ENCODE results near the gene MBTPS1. TPM values are rescaled to one million over a fixed set of nuclear protein-coding genes. Genes with fewer than 3 reads are reported as not detected.
A peak's percentile ranks its signal among the peaks of the same experiment; 100 is the strongest.
"Not testable (repeated sequence)": the region's sequence is repeated elsewhere in the genome, so short reads cannot be mapped to it uniquely, and the experiment has no call there.

The MBTPS1 gene
- total RNA-seq, 4 donors from 2014 or later: 126 to 185 (median 166) TPM

- no peaks in the 10 kb centered on the region for H3K27me3 ChIP-seq
- H3K36me3 ChIP-seq: peaks cover 0 to 3% of the 10 kb centered on the region in 2 donors
- 10 to 15% methylated on average over 12 of the region's 12 CpGs for WGBS, 2 donors
- peaks cover 17 to 24% of the 10 kb centered on the region in 2 donors for H3K4me1 ChIP-seq
- H3K9me3 ChIP-seq: no peaks in the 10 kb centered on the region
- TF ChIP-seq CTCF (IDR thresholded peaks at IDR 0.05) (no peak), POLR2A (IDR thresholded peaks at IDR 0.05) (no peak)
- DNase-seq: peak in 1 of 2 donors; percentile 30
- intact Hi-C loops (cut with DNase I): no loop called here
- H3K27ac ChIP-seq: peak overlapping the region in 2 of 3 donors; percentile 66 to 92
- H3K4me3 ChIP-seq (replicated peaks in 1 of 3): peak overlapping the region; percentile 39 to 93 (median 81)
These were observed 727 bp upstream of the MBTPS1 start for GRCh38 chr16:84117494-84117843.

- Histone ChIP-seq H3K4me3 (replicated peaks in 1 of 3) (peak overlapping the region; percentile 81 to 93 (median 88)), H3K9me3 (no peaks in the 10 kb centered on the region), H3K27ac (peak overlapping the region; percentile 66 to 92 (median 68)), H3K4me1 (peaks cover 17 to 24% of the 10 kb centered on the region in 2 donors), H3K36me3 (no peaks in the 10 kb centered on the region), H3K27me3 (no peaks in the 10 kb centered on the region)
- DNase-seq: peak; percentile 54 to 58
- TF ChIP-seq CTCF (IDR thresholded peaks at IDR 0.05): peak in 3 of 6 experiments; percentile 17 to 60 (median 51)
- TF ChIP-seq POLR2A (IDR thresholded peaks at IDR 0.05): no peak
- WGBS, 2 donors: 2 to 5% methylated on average over 16 to 39 of the region's 57 CpGs
- intact Hi-C loops (cut with DNase I): no loop called here
These were observed 623 bp downstream of the MBTPS1 start for GRCh38 chr16:84115919-84116719.

GRCh38 chr16:84111949-84112348 is 4.8 kb downstream of the MBTPS1 start:
- intact Hi-C loops (cut with DNase I); H3K36me3 ChIP-seq; H3K4me3 ChIP-seq (replicated peaks in 1 of 3); H3K27me3 ChIP-seq; DNase-seq; H3K9me3 ChIP-seq; H3K27ac ChIP-seq: not testable (repeated sequence)
- H3K4me1 ChIP-seq: peaks cover 16 to 25% of the 10 kb centered on the region in 2 donors
- WGBS, 2 donors: 94% methylated on average over 3 of the region's 3 CpGs

- DNase-seq: no peak
- Histone ChIP-seq H3K36me3 (no peaks in the 10 kb centered on the region), H3K9me3 (no peaks in the 10 kb centered on the region), H3K4me3 (replicated peaks in 1 of 3) (no peak overlapping the region), H3K27me3 (no peaks in the 10 kb centered on the region), H3K4me1 (peaks cover 20 to 27% of the 10 kb centered on the region in 2 donors), H3K27ac (no peak overlapping the region)
- no peak for TF ChIP-seq POLR2A (IDR thresholded peaks at IDR 0.05)
- no peak for TF ChIP-seq CTCF (IDR thresholded peaks at IDR 0.05)
- intact Hi-C loops (cut with DNase I): no loop called here
- WGBS, 2 donors: 84% methylated on average over 3 of the region's 3 CpGs
These were observed 5.2 kb downstream of the MBTPS1 start for GRCh38 chr16:84111525-84111924.

GRCh38 chr16:84110527-84110926 is 6.2 kb downstream of the MBTPS1 start:
- TF ChIP-seq CTCF (IDR thresholded peaks at IDR 0.05) (no peak), POLR2A (IDR thresholded peaks at IDR 0.05) (no peak)
- H3K4me1 ChIP-seq: peaks cover 27 to 34% of the 10 kb centered on the region in 2 donors
- no peak overlapping the region for H3K27ac ChIP-seq
- no peaks in the 10 kb centered on the region for H3K27me3 ChIP-seq
- intact Hi-C loops (cut with DNase I): no loop called here
- H3K9me3 ChIP-seq: no peaks in the 10 kb centered on the region
- 90 to 96% methylated on average over 3 of the region's 3 CpGs for WGBS, 2 donors
- no peak for DNase-seq
- no peak overlapping the region for H3K4me3 ChIP-seq (replicated peaks in 1 of 3)
- H3K36me3 ChIP-seq: no peaks in the 10 kb centered on the region

Measured in thyroid gland (tissue), 4 donors.